GM12874 (cell line): ENCODE results near the gene MPPED2.

Experiments
- CTCF ChIP-seq: IDR thresholded peaks from 2 replicates; pipeline ENCODE4 v1.5.1; 2011; ENCODE audit warnings: low read depth, mild to moderate bottlenecking, control low read depth, low read length, moderate library complexity; ENCODE audit not compliant: insufficient read depth

MPPED2 gene

GRCh38 chr11:30522536-30523243 is 63.5 kb downstream of the MPPED2 start:
- no peak for TF ChIP-seq CTCF

GRCh38 chr11:30521297-30522071 is 64.7 kb downstream of the MPPED2 start:
- TF ChIP-seq CTCF: no peak

- TF ChIP-seq CTCF: no peak
Measured at GRCh38 chr11:30513087-30513486, 73.1 kb downstream of the MPPED2 start.

- TF ChIP-seq CTCF: no peak
Measured at GRCh38 chr11:30511408-30511807, 74.7 kb downstream of the MPPED2 start.

- TF ChIP-seq CTCF: no peak
Measured at GRCh38 chr11:30510750-30511149, 75.4 kb downstream of the MPPED2 start.

- TF ChIP-seq CTCF: no peak
Measured at GRCh38 chr11:30509364-30509763, 76.8 kb downstream of the MPPED2 start.

GRCh38 chr11:30508594-30508993 is 77.6 kb downstream of the MPPED2 start:
- TF ChIP-seq CTCF: no peak
